ENCODE data around the gene OLFM2.

OLFM2 gene

DNA sequence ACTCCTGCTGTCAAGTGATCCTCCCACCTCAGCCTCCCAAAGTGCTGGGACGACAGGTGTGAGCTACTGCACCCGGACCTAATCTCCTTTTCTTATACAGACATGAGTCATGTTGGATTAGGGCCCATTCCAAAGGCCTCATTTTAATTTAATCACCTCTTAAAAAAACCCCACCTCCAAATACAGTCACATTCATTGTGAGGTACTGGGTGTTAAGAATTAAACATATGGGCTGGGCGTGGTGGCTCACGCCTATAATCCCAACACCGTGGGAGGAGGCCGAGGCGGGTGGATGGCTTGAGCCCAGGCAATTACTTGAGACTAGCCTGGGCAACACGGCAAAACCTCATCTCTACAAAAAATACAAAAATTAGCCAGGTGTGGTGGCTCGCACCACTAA lies 54.6 kb downstream of the OLFM2 start:
- no peak overlapping the region for H3K4me3 ChIP-seq (replicated peaks; ENCODE audit: insufficient read depth, low read length)
- no peaks in the 10 kb centered on the region for H3K27me3 ChIP-seq (ENCODE audit: insufficient read depth, poor library complexity, severe bottlenecking)
- no peak for DNase-seq (ENCODE audit: low read depth in 1 of 2, low spot score in 1 of 2)
- no peak overlapping the region for H3K27ac ChIP-seq (replicated peaks)
- TF ChIP-seq GABPA (IDR thresholded peaks at IDR 0.05; ENCODE audit: low read depth) = no peak

DNA sequence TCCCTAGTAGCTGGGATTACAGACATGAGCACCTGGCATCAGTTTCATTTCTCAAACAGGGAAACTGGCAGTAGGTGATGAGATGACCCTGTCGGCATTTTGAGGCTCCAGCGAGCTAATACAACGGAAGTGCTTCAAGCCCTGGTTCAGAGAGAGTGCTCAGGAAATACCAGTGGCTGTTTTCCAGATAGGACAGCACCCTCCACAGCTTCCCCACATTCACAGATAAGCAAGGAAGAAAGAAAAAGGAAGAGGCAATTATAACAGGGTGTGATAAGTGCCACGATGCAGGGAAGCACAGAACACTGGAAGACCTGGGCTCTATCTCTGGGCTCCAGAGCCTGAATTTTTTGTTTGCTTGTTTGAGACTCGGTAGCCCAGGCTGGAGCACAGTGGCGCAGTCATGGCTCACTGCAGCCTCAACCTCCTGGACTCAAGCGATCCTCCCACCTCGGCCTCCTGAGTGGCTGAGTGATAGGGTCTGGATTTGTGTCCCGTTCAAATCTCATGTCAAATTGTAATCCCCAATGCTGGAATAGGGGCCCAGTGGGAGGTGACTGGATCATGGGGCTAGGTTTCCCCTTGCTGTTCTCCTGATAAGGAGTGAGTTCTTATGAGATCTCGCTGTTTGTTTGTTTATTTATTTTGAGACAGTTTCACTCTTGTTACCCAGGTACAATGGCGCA lies 57.7 kb downstream of the OLFM2 start:
- DNase-seq (ENCODE audit: low read depth in 1 of 2, low spot score in 1 of 2) = no peak
- H3K27me3 ChIP-seq (ENCODE audit: insufficient read depth, poor library complexity, severe bottlenecking) = peaks cover 3% of the 10 kb centered on the region
- H3K4me3 ChIP-seq (replicated peaks; ENCODE audit: insufficient read depth, low read length) = no peak overlapping the region
- TF ChIP-seq SPI1 (IDR thresholded peaks at IDR 0.05; ENCODE audit: borderline replicate concordance, low read depth) (no peak), POLR2AphosphoS5 (IDR thresholded peaks at IDR 0.05; ENCODE audit: low read depth) (no peak), GABPA (IDR thresholded peaks at IDR 0.05; ENCODE audit: low read depth) (no peak)
- TF ChIP-seq, protein P1, sequence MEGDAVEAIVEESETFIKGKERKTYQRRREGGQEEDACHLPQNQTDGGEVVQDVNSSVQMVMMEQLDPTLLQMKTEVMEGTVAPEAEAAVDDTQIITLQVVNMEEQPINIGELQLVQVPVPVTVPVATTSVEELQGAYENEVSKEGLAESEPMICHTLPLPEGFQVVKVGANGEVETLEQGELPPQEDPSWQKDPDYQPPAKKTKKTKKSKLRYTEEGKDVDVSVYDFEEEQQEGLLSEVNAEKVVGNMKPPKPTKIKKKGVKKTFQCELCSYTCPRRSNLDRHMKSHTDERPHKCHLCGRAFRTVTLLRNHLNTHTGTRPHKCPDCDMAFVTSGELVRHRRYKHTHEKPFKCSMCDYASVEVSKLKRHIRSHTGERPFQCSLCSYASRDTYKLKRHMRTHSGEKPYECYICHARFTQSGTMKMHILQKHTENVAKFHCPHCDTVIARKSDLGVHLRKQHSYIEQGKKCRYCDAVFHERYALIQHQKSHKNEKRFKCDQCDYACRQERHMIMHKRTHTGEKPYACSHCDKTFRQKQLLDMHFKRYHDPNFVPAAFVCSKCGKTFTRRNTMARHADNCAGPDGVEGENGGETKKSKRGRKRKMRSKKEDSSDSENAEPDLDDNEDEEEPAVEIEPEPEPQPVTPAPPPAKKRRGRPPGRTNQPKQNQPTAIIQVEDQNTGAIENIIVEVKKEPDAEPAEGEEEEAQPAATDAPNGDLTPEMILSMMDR (IDR thresholded peaks at IDR 0.05; ENCODE audit: insufficient read depth, low read length) = no peak
- TF ChIP-seq, protein P2, sequence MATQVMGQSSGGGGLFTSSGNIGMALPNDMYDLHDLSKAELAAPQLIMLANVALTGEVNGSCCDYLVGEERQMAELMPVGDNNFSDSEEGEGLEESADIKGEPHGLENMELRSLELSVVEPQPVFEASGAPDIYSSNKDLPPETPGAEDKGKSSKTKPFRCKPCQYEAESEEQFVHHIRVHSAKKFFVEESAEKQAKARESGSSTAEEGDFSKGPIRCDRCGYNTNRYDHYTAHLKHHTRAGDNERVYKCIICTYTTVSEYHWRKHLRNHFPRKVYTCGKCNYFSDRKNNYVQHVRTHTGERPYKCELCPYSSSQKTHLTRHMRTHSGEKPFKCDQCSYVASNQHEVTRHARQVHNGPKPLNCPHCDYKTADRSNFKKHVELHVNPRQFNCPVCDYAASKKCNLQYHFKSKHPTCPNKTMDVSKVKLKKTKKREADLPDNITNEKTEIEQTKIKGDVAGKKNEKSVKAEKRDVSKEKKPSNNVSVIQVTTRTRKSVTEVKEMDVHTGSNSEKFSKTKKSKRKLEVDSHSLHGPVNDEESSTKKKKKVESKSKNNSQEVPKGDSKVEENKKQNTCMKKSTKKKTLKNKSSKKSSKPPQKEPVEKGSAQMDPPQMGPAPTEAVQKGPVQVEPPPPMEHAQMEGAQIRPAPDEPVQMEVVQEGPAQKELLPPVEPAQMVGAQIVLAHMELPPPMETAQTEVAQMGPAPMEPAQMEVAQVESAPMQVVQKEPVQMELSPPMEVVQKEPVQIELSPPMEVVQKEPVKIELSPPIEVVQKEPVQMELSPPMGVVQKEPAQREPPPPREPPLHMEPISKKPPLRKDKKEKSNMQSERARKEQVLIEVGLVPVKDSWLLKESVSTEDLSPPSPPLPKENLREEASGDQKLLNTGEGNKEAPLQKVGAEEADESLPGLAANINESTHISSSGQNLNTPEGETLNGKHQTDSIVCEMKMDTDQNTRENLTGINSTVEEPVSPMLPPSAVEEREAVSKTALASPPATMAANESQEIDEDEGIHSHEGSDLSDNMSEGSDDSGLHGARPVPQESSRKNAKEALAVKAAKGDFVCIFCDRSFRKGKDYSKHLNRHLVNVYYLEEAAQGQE (IDR thresholded peaks at IDR 0.05; ENCODE audit: insufficient replicate concordance, low read depth) = no peak
- H3K27ac ChIP-seq (replicated peaks) = no peak overlapping the region

DNA sequence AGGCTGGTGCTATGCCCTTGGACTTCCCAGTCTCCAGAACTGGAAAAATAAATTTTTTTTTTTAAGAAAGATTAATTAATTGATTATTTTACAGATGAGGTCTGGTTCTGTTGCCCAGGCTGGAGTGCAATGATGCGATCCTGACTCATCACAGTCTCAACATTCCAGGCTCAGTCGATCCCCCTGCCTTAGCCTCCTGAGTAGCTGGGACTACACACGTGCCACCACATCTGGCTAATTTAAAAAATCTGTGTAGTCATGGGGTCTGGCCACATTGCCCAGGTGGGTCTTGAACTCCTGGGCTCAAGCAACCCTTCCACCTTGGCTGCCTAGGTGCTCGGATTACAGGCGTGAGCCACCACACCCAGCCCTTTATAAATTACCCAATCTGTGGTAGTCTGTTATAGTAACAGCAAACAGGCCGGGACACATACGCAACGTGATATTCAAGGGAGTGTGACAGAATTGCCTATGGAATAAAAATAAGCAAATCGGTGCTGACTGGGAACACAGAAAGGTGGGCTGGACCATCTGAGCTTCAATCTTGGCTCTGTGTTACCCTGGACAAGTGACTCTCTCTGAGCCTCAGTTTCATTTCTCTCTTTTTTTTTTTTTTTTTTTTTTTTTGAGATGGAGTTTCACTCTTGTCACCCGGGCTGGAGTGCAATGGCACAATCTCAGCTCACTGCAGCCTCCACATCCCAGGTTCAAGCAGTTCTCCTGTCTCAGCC lies 58.4 kb downstream of the OLFM2 start:
- TF ChIP-seq, protein P1 (IDR thresholded peaks at IDR 0.05; ENCODE audit: insufficient read depth, low read length) = no peak
- TF ChIP-seq GABPA (IDR thresholded peaks at IDR 0.05; ENCODE audit: low read depth) = no peak
- H3K27me3 ChIP-seq (ENCODE audit: insufficient read depth, poor library complexity, severe bottlenecking) = peaks cover 3% of the 10 kb centered on the region
- no peak for DNase-seq (ENCODE audit: low read depth in 1 of 2, low spot score in 1 of 2)
- no peak overlapping the region for H3K4me3 ChIP-seq (replicated peaks; ENCODE audit: insufficient read depth, low read length)
- no peak overlapping the region for H3K27ac ChIP-seq (replicated peaks)

DNA sequence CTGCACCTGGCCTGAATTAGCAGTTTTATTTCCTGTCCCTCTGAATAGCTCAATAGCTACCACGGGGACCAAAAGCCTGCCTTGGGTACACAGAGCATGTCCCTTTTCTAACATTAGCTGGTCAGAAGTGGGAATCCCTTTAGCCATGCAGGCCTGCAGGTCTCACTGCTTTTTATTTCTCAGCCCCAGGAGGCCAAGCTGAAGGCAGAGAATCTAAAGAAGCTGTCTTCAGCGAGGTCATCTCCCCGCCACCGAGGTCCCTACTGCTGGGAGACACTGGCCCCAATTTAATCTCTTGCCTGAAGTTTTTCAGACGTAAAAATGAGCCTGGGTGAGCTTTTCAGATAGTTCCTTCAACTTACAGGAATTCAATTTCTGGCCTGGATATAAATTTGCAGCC lies 60.5 kb downstream of the OLFM2 start:
- Histone ChIP-seq H3K27ac (replicated peaks) (no peak overlapping the region), H3K27me3 (ENCODE audit: insufficient read depth, poor library complexity, severe bottlenecking) (peaks cover 3% of the 10 kb centered on the region), H3K4me3 (replicated peaks; ENCODE audit: insufficient read depth, low read length) (no peak overlapping the region)
- no peak for DNase-seq (ENCODE audit: low read depth in 1 of 2, low spot score in 1 of 2)
- no peak for TF ChIP-seq SPI1 (IDR thresholded peaks at IDR 0.05; ENCODE audit: borderline replicate concordance, low read depth)
- no peak for TF ChIP-seq GABPA (IDR thresholded peaks at IDR 0.05; ENCODE audit: low read depth)
- TF ChIP-seq POLR2AphosphoS5 (IDR thresholded peaks at IDR 0.05; ENCODE audit: low read depth) = no peak
- TF ChIP-seq, protein P2 (IDR thresholded peaks at IDR 0.05; ENCODE audit: insufficient replicate concordance, low read depth) = no peak
- TF ChIP-seq, protein P1 (IDR thresholded peaks at IDR 0.05; ENCODE audit: insufficient read depth, low read length) = no peak
